Measurements from ENCODE around the gene APOE. TPM values are rescaled to one million over a fixed set of nuclear protein-coding genes. Genes with fewer than 3 reads are reported as not detected.

The APOE gene
- total and polyA plus RNA-seq, 2 experiments from 2014 or later, result 1,133 to 1,438 TPM

- Histone ChIP-seq H3K4me3 (no peak within 1 kb of the TSS), H4K20me1 (replicated peaks; ENCODE audit: insufficient read depth) (no peaks in the 10 kb centered on the region), H3K27ac (ENCODE audit: low read depth) (no peak within 1 kb of the TSS), H3K9me2 (ENCODE audit: insufficient read depth) (no peaks in the 10 kb centered on the region), H3K36me3 (ENCODE audit: insufficient read depth) (no peaks in the 10 kb centered on the region), H3K79me2 (replicated peaks; ENCODE audit: insufficient read depth) (no peaks in the 10 kb centered on the region), H3F3A (replicated peaks; ENCODE audit: low read depth) (0 out of 2 replicates have a peak, but pooled peaks cover 5% of the 10 kb centered on the region), H3K27me3 (ENCODE audit: insufficient read depth) (no peaks in the 10 kb centered on the region), H2AFZ (no peak within 1 kb of the TSS), H3K4me1 (ENCODE audit: insufficient read depth) (no peaks in the 10 kb centered on the region), H3K4me2 (no peak within 1 kb of the TSS)
- DNase-seq (ENCODE audit: low spot score) (no peak), ATAC-seq (no peak)
- TF ChIP-seq ZNF331 (CRISPR knock-in tag; IDR thresholded peaks at IDR 0.05; ENCODE audit: low read depth), result no peak
- TF ChIP-seq ETS1 (IDR thresholded peaks at IDR 0.05), result no peak
- TF ChIP-seq ZNF114 (CRISPR knock-in tag; IDR thresholded peaks at IDR 0.05), result no peak
- no peak for TF ChIP-seq ZNF462 (CRISPR knock-in tag; IDR thresholded peaks at IDR 0.05)
- TF ChIP-seq EZH2phosphoT487 (IDR thresholded peaks at IDR 0.05; ENCODE audit: unreplicated experiment), result no peak
- no peak for TF ChIP-seq NANOG (IDR thresholded peaks at IDR 0.05; ENCODE audit: borderline replicate concordance)
- TF ChIP-seq STAT1 (IDR thresholded peaks at IDR 0.05; ENCODE audit: unreplicated experiment), result no peak
- Mint-ChIP-seq H3K9me3 (no peaks in the 10 kb centered on the region; the same call in 2 of the 3 replicates), H3K27ac (no peak within 1 kb of the TSS), H3K27me3 (ENCODE audit: insufficient read depth, low read depth, poor library complexity) (peaks cover 14% of the 10 kb centered on the region), H3K36me3 (ENCODE audit: low read depth) (no peaks in the 10 kb centered on the region; the same call in 2 of the 3 replicates), H3K4me3 (no peak within 1 kb of the TSS), H3K4me1 (no peaks in the 10 kb centered on the region)
Measured at GRCh38 chr19:44942067-44942571, 36.5 kb downstream of the APOE start, which contains the start of gene APOC4. Gene APOC4 (plus strand): TSS chr19:44942237. CDS start chr19:44942278, 41 bp downstream.

All from GM23338 (cell line).